GM12892 (cell line): ENCODE measurements around the gene TMEM18.

Experiments used
- POLR2A ChIP-seq: IDR thresholded peaks from 2 replicates; pipeline ENCODE4 v1.6.1; 2011; ENCODE audit warnings: low read depth, low read length, control low read depth
- POLR2AphosphoS5 ChIP-seq: IDR thresholded peaks from 2 replicates; pipeline ENCODE4 v1.6.1; 2011; ENCODE audit warnings: low read depth, low read length, control low read depth

DNA sequence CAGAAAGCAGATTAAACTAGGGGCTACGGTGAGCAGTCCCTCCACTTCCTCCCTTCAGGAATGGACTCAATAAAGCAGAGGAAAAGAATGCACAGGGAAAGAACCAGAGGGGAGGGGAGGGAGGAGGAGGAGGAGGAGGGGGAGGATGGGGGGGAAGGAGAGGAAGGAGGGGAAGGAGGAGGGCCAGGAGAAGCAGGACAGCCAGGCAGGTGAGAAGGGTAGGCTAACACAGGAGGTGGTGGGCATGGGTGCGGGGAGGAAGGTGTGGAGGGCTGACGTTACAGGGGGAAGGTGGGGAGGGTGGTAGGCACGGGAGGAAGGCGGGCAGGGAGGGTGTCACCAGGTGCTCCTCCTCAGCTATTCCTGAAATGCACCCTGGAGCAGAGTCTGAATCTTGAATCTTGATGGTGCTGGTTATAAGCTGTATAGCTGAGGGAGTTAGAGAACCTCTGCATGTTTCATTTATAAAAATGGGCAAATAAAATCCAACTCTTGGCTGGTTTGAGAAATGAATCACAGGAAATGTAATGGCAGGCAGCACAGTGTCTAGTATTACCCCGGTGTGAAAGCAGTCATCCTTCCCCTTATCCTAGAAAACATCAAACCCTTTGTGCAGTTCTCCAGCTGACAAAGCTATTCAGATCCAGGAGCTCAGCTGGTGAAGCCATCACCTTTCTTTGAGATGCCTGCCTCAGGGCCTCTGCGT is 3.4 kb downstream of the TMEM18 start:
- TF ChIP-seq POLR2A (no peak), POLR2AphosphoS5 (no peak)
